ENCODE data around the gene CTBP2. TPM values are rescaled to one million over a fixed set of nuclear protein-coding genes. Genes with fewer than 3 reads are reported as not detected.
A peak's percentile ranks its signal among the peaks of the same experiment; 100 is the strongest.

Gene CTBP2
- total RNA-seq, 1 experiment from 2014 or later = 77.8 TPM

- ChIA-PET POLR2A (ENCODE audit: low non-redundant PET) (no interaction called here), CTCF (no interaction called here)
- no peak for DNase-seq (ENCODE audit: low spot score)
- no peak overlapping the region for H3K4me3 ChIP-seq (ENCODE audit: low read depth, low read length, poor library complexity, severe bottlenecking)
- no TSS peak for BruUV-seq (replicated peaks)
- intact Hi-C loops (cut with micrococcal nuclease; ENCODE audit: unreplicated experiment) = no loop called here
- no peaks in the 10 kb centered on the region for H3K27me3 ChIP-seq (replicated peaks; ENCODE audit: insufficient read depth, low read depth, low read length, poor library complexity)
- H3K27ac ChIP-seq (ENCODE audit: low read depth, low read length, poor library complexity, severe bottlenecking) = peak overlapping the region; percentile 31
- no peak for TF ChIP-seq EZH2 (IDR thresholded peaks at IDR 0.05; ENCODE audit: borderline replicate concordance, low read depth, low read length, poor library complexity, severe bottlenecking)
- TF ChIP-seq CTCF (conservative IDR thresholded peaks at IDR 0.05; ENCODE audit: low read depth, low read length) = no peak
- H3K9me3 ChIP-seq (ENCODE audit: low read depth, low read length, poor library complexity, severe bottlenecking) = no peaks in the 10 kb centered on the region
- peaks cover 3% of the 10 kb centered on the region for H3K36me3 ChIP-seq (ENCODE audit: insufficient read depth, low read length, poor library complexity, severe bottlenecking)
- H3K4me1 ChIP-seq (ENCODE audit: insufficient read depth, low read length, poor library complexity, severe bottlenecking) = peaks cover 14% of the 10 kb centered on the region
Measured at GRCh38 chr10:125093199-125093973, 67.0 kb downstream of the CTBP2 start.

- H3K27ac ChIP-seq (ENCODE audit: low read depth, low read length, poor library complexity, severe bottlenecking) = no peak overlapping the region
- H3K27me3 ChIP-seq (replicated peaks; ENCODE audit: insufficient read depth, low read depth, low read length, poor library complexity) = no peaks in the 10 kb centered on the region
- intact Hi-C loops (cut with micrococcal nuclease; ENCODE audit: unreplicated experiment) = no loop called here
- BruUV-seq (replicated peaks) = no TSS peak
- CTCF ChIA-PET = no interaction called here
- H3K9me3 ChIP-seq (ENCODE audit: low read depth, low read length, poor library complexity, severe bottlenecking) = no peaks in the 10 kb centered on the region
- no peak for TF ChIP-seq EZH2 (IDR thresholded peaks at IDR 0.05; ENCODE audit: borderline replicate concordance, low read depth, low read length, poor library complexity, severe bottlenecking)
- TF ChIP-seq CTCF (conservative IDR thresholded peaks at IDR 0.05; ENCODE audit: low read depth, low read length) = no peak
- no peak overlapping the region for H3K4me3 ChIP-seq (ENCODE audit: low read depth, low read length, poor library complexity, severe bottlenecking)
- POLR2A ChIA-PET (ENCODE audit: low non-redundant PET) = no interaction called here
- H3K36me3 ChIP-seq (ENCODE audit: insufficient read depth, low read length, poor library complexity, severe bottlenecking) = peaks cover 3% of the 10 kb centered on the region
- DNase-seq (ENCODE audit: low spot score) = no peak
- H3K4me1 ChIP-seq (ENCODE audit: insufficient read depth, low read length, poor library complexity, severe bottlenecking) = peaks cover 14% of the 10 kb centered on the region
Measured at GRCh38 chr10:125092564-125093031, 67.8 kb downstream of the CTBP2 start.

- CTCF ChIA-PET = no interaction called here
- TF ChIP-seq CTCF (conservative IDR thresholded peaks at IDR 0.05; ENCODE audit: low read depth, low read length) (no peak), EZH2 (IDR thresholded peaks at IDR 0.05; ENCODE audit: borderline replicate concordance, low read depth, low read length, poor library complexity, severe bottlenecking) (no peak)
- Histone ChIP-seq H3K9me3 (ENCODE audit: low read depth, low read length, poor library complexity, severe bottlenecking) (no peaks in the 10 kb centered on the region), H3K27me3 (replicated peaks; ENCODE audit: insufficient read depth, low read depth, low read length, poor library complexity) (no peaks in the 10 kb centered on the region), H3K4me3 (ENCODE audit: low read depth, low read length, poor library complexity, severe bottlenecking) (no peak overlapping the region), H3K36me3 (ENCODE audit: insufficient read depth, low read length, poor library complexity, severe bottlenecking) (peaks cover 3% of the 10 kb centered on the region), H3K27ac (ENCODE audit: low read depth, low read length, poor library complexity, severe bottlenecking) (no peak overlapping the region), H3K4me1 (ENCODE audit: insufficient read depth, low read length, poor library complexity, severe bottlenecking) (peaks cover 14% of the 10 kb centered on the region)
- no TSS peak for BruUV-seq (replicated peaks)
- POLR2A ChIA-PET (ENCODE audit: low non-redundant PET) = no interaction called here
- intact Hi-C loops (cut with micrococcal nuclease; ENCODE audit: unreplicated experiment) = no loop called here
- no peak for DNase-seq (ENCODE audit: low spot score)
Measured at GRCh38 chr10:125091891-125092290, 68.5 kb downstream of the CTBP2 start.
